ENCODE results near the gene NPSR1.
"Not testable (repeated sequence)": the region's sequence is repeated elsewhere in the genome, so short reads cannot be mapped to it uniquely, and the experiment has no call there.

NPSR1 gene

GRCh38 chr7:34835901-34836600 is 178.0 kb downstream of the NPSR1 start:
- DNase-seq (ENCODE audit: low read depth): no peak

- no peak for DNase-seq (ENCODE audit: low read depth)
Measured at GRCh38 chr7:34837316-34837715, 179.3 kb downstream of the NPSR1 start.

- no peak for DNase-seq (ENCODE audit: low read depth)
Measured at GRCh38 chr7:34837801-34838201, 179.8 kb downstream of the NPSR1 start.

- DNase-seq (ENCODE audit: low read depth): no peak
Measured at GRCh38 chr7:34838329-34838728, 180.3 kb downstream of the NPSR1 start.

GRCh38 chr7:34839645-34840044 is 181.6 kb downstream of the NPSR1 start:
- no peak for DNase-seq (ENCODE audit: low read depth)

- no peak for DNase-seq (ENCODE audit: low read depth)
Measured at GRCh38 chr7:34840176-34840785, 182.3 kb downstream of the NPSR1 start.

GRCh38 chr7:34841326-34841725 is 183.3 kb downstream of the NPSR1 start:
- no peak for DNase-seq (ENCODE audit: low read depth)

GRCh38 chr7:34842782-34843181 is 184.8 kb downstream of the NPSR1 start:
- no peak for DNase-seq (ENCODE audit: low read depth)

- no peak for DNase-seq (ENCODE audit: low read depth)
Measured at GRCh38 chr7:34844406-34844805, 186.4 kb downstream of the NPSR1 start.

GRCh38 chr7:34844936-34845665 is 187.1 kb downstream of the NPSR1 start:
- no peak for DNase-seq (ENCODE audit: low read depth)

- DNase-seq (ENCODE audit: low read depth): no peak
Measured at GRCh38 chr7:34845666-34846361, 187.8 kb downstream of the NPSR1 start.

- no peak for DNase-seq (ENCODE audit: low read depth)
Measured at GRCh38 chr7:34846976-34847375, 189.0 kb downstream of the NPSR1 start.

- DNase-seq (ENCODE audit: low read depth): no peak
Measured at GRCh38 chr7:34848670-34849069, 190.7 kb downstream of the NPSR1 start.

- DNase-seq (ENCODE audit: low read depth): no peak
Measured at GRCh38 chr7:34849163-34849960, 191.3 kb downstream of the NPSR1 start.

GRCh38 chr7:34849986-34850385 is 192.0 kb downstream of the NPSR1 start:
- DNase-seq (ENCODE audit: low read depth): no peak

- no peak for DNase-seq (ENCODE audit: low read depth)
Measured at GRCh38 chr7:34850681-34851080, 192.7 kb downstream of the NPSR1 start.

GRCh38 chr7:34851431-34851830 is 193.4 kb downstream of the NPSR1 start:
- no peak for DNase-seq (ENCODE audit: low read depth)

- not testable (repeated sequence) for DNase-seq (ENCODE audit: low read depth)
Measured at GRCh38 chr7:34858444-34858843, 200.4 kb downstream of the NPSR1 start.

GRCh38 chr7:34859281-34859680 is 201.3 kb downstream of the NPSR1 start:
- not testable (repeated sequence) for DNase-seq (ENCODE audit: low read depth)

- DNase-seq (ENCODE audit: low read depth): not testable (repeated sequence)
Measured at GRCh38 chr7:34866222-34866621, 208.2 kb downstream of the NPSR1 start.

GRCh38 chr7:34867341-34867740 is 209.3 kb downstream of the NPSR1 start:
- not testable (repeated sequence) for DNase-seq (ENCODE audit: low read depth)

- DNase-seq (ENCODE audit: low read depth): not testable (repeated sequence)
Measured at GRCh38 chr7:34868602-34869001, 210.6 kb downstream of the NPSR1 start.
